ENCODE measurements around the gene SPINK8.
"Not testable (repeated sequence)": the region's sequence is repeated elsewhere in the genome, so short reads cannot be mapped to it uniquely, and the experiment has no call there.

The SPINK8 gene

GRCh38 chr3:48333346-48334245 is at the start of gene SPINK8:
Gene SPINK8 (minus strand): TSS chr3:48333661. CDS start chr3:48328341, 5,320 bp downstream.
- DNase-seq (ENCODE audit: low read depth, low spot score): not testable (repeated sequence)

GRCh38 chr3:48372862-48373435 is 39.5 kb upstream of the SPINK8 start:
- no peak overlapping the region for H3K27ac ChIP-seq

More at GRCh38 chr3:48333346-48334245, at the start of gene SPINK8:
- H3K27ac ChIP-seq: not testable (repeated sequence)

GRCh38 chr3:48372377-48372770 is 38.9 kb upstream of the SPINK8 start:
- DNase-seq (ENCODE audit: low read depth, low spot score): no peak
- H3K27ac ChIP-seq: no peak overlapping the region

More at GRCh38 chr3:48372862-48373435, 39.5 kb upstream of the SPINK8 start:
- no peak for DNase-seq (ENCODE audit: low read depth, low spot score)

- DNase-seq (ENCODE audit: low read depth, low spot score): no peak
- no peak within 1 kb of the TSS for H3K27ac ChIP-seq
These were observed 38.4 kb upstream of the SPINK8 start, which contains the start of gene FBXW12 for GRCh38 chr3:48371651-48372376. Gene FBXW12 (plus strand): TSS chr3:48372219. CDS start chr3:48372768, 549 bp downstream.

- no peak overlapping the region for H3K27ac ChIP-seq
- no peak for DNase-seq (ENCODE audit: low read depth, low spot score)
These were observed 36.9 kb upstream of the SPINK8 start for GRCh38 chr3:48370333-48370713.

GRCh38 chr3:48369693-48370332 is 36.4 kb upstream of the SPINK8 start:
- DNase-seq (ENCODE audit: low read depth, low spot score): no peak
- H3K27ac ChIP-seq: no peak overlapping the region

- no peak for DNase-seq (ENCODE audit: low read depth, low spot score)
- no peak overlapping the region for H3K27ac ChIP-seq
These were observed 33.7 kb upstream of the SPINK8 start for GRCh38 chr3:48367201-48367600.

GRCh38 chr3:48364840-48365239 is 31.4 kb upstream of the SPINK8 start:
- H3K27ac ChIP-seq: no peak overlapping the region
- no peak for DNase-seq (ENCODE audit: low read depth, low spot score)

GRCh38 chr3:48361928-48362327 is 28.5 kb upstream of the SPINK8 start:
- no peak for DNase-seq (ENCODE audit: low read depth, low spot score)
- H3K27ac ChIP-seq: no peak overlapping the region

GRCh38 chr3:48356419-48356818 is 23.0 kb upstream of the SPINK8 start:
- H3K27ac ChIP-seq: no peak overlapping the region
- no peak for DNase-seq (ENCODE audit: low read depth, low spot score)

- H3K27ac ChIP-seq: no peak overlapping the region
These were observed 20.5 kb upstream of the SPINK8 start for GRCh38 chr3:48353987-48354386.

GRCh38 chr3:48352546-48352945 is 19.1 kb upstream of the SPINK8 start:
- no peak overlapping the region for H3K27ac ChIP-seq
- no peak for DNase-seq (ENCODE audit: low read depth, low spot score)

More at GRCh38 chr3:48353987-48354386, 20.5 kb upstream of the SPINK8 start:
- no peak for DNase-seq (ENCODE audit: low read depth, low spot score)

- no peak for DNase-seq (ENCODE audit: low read depth, low spot score)
- H3K27ac ChIP-seq: no peak overlapping the region
These were observed 14.0 kb upstream of the SPINK8 start for GRCh38 chr3:48347500-48347899.

- H3K27ac ChIP-seq: no peak overlapping the region
- no peak for DNase-seq (ENCODE audit: low read depth, low spot score)
These were observed 12.6 kb upstream of the SPINK8 start for GRCh38 chr3:48345946-48346572.

GRCh38 chr3:48344867-48345507 is 11.5 kb upstream of the SPINK8 start:
- no peak for DNase-seq (ENCODE audit: low read depth, low spot score)

GRCh38 chr3:48343432-48343831 is 10.0 kb upstream of the SPINK8 start:
- H3K27ac ChIP-seq: no peak overlapping the region
- no peak for DNase-seq (ENCODE audit: low read depth, low spot score)

More at GRCh38 chr3:48344867-48345507, 11.5 kb upstream of the SPINK8 start:
- no peak overlapping the region for H3K27ac ChIP-seq

GRCh38 chr3:48338635-48339034 is 5.2 kb upstream of the SPINK8 start:
- DNase-seq (ENCODE audit: low read depth, low spot score): no peak

GRCh38 chr3:48337536-48337935 is 4.1 kb upstream of the SPINK8 start:
- not testable (repeated sequence) for DNase-seq (ENCODE audit: low read depth, low spot score); H3K27ac ChIP-seq

More at GRCh38 chr3:48338635-48339034, 5.2 kb upstream of the SPINK8 start:
- no peak overlapping the region for H3K27ac ChIP-seq

GRCh38 chr3:48335286-48335685 is 1.8 kb upstream of the SPINK8 start:
- DNase-seq (ENCODE audit: low read depth, low spot score); H3K27ac ChIP-seq: not testable (repeated sequence)

Measured in epithelial cell of prostate (primary cell).